GM10266 (cell line): ENCODE results near the gene FGF21.
A peak's percentile ranks its signal among the peaks of the same experiment; 100 is the strongest.

Experiments
- DNase-seq: peaks from one replicate; pipeline ENCODE4 v3.0.0; 2012; ENCODE audit errors: extremely low spot score
- TF ChIP-seq, protein P1 (sequence below): IDR thresholded peaks from 2 replicates; pipeline ENCODE4 v1.5.1; 2012; ENCODE audit warnings: mild to moderate bottlenecking, low read depth; ENCODE audit not compliant: control insufficient read depth, insufficient read depth; ENCODE audit errors: missing control alignments

The FGF21 gene

DNA sequence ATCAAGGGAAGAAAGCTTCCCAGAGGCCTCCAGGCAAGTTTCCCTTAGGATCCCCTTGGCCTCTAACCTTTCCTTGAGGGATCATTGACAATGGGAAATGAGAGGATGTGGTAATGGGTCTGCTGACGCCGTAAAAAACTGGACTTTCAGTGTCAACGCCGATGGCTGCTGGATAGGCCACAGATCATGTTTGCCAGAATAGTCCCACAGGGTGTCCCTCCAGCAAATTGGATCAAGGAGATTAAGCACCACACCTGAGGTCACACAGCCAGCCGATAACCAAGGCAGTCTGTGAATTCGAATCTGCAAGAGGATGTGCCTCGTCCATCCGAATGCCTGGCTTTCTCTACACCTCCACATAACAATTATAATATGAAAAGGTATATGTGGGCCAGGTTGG lies 37.9 kb downstream of the FGF21 start:
- TF ChIP-seq, protein P1, sequence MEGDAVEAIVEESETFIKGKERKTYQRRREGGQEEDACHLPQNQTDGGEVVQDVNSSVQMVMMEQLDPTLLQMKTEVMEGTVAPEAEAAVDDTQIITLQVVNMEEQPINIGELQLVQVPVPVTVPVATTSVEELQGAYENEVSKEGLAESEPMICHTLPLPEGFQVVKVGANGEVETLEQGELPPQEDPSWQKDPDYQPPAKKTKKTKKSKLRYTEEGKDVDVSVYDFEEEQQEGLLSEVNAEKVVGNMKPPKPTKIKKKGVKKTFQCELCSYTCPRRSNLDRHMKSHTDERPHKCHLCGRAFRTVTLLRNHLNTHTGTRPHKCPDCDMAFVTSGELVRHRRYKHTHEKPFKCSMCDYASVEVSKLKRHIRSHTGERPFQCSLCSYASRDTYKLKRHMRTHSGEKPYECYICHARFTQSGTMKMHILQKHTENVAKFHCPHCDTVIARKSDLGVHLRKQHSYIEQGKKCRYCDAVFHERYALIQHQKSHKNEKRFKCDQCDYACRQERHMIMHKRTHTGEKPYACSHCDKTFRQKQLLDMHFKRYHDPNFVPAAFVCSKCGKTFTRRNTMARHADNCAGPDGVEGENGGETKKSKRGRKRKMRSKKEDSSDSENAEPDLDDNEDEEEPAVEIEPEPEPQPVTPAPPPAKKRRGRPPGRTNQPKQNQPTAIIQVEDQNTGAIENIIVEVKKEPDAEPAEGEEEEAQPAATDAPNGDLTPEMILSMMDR, result no peak
- DNase-seq, result no peak

DNA sequence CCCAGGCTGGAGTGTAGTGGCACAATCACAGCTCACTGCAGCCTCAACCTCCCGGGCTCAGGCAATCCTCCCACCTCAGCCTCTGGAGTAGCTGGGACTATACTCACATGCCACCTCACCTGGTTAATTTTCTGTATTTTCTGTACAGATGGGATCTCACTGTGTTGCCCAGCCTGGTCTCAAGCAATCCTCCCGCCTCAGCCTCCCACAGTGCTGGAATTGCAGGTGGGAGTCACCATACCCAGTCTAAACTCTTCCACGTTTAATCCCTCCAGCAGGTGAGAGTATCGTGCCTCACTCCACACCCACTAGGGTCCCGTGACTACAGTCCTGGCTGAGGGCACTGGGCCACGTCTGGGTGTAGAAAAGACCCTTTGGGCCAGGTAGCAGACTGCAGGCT lies 39.0 kb downstream of the FGF21 start:
- TF ChIP-seq, protein P1, result no peak
- no peak for DNase-seq

GRCh38 chr19:48795055-48795684 lies 39.8 kb downstream of the FGF21 start:
- peak; percentile 92 for DNase-seq

DNA sequence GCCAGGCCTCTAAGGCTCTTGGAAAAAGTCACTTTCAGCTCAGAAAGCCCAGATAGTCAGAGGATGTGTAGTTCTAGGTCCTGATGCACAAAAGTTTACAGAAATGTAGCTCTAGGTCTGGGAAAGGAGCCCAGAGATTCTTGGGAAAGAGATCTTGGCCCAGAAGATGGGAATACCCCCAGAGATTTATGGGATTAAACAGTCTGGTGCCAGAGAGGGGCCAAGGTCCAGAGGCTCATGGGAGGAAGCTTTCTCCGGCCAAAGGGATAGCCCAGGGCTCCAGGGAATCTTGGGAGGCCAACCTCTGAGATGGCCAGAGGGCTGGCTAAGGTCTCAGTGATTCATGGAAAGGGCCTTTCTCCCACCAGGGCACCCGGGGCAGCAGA lies 40.4 kb downstream of the FGF21 start:
- DNase-seq, result peak; percentile 29
- TF ChIP-seq, protein P1, result no peak

More at GRCh38 chr19:48795055-48795684, 39.8 kb downstream of the FGF21 start:
- TF ChIP-seq, protein P1, result peak; percentile 90

DNA sequence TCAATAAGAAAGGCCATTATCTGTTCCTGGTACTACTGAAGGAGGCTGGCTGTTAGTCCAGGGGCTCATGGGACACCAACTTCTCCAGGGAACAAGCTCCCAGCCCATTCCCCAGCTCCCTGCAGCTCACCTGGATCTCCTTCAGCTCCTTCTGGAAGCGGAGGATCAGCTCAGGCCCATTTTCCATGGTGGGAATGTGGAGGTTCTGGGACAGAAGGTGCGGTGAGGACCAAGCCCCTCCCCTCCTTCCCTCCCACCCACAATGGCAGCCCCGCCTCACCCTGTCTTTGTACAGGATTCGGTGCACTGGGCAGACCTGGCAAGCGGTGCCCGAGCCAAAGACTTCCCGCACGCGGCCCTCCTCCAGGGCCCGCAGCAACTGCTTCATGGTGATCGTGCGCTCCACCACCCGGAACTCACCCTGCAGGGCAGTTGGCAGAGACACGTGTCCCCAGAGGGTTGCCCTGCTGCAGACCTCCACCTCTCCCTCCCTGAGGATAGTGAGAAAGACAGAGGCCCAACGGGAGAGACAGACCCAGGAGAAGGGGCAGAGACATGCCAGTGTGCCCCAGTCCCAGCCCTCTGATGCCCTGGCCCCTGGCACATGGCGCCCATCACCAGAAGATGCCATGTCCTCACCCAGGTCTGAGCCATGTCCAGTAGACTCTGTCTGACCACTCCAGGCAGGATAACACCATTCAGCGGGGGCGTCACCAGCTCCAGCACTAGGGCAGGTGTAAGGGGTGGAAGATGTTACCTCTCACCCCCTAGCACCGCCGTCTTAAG lies 41.2 kb downstream of the FGF21 start:
- DNase-seq, result no peak
- TF ChIP-seq, protein P1, result no peak

- TF ChIP-seq, protein P1, result no peak
- DNase-seq, result no peak
Measured at GRCh38 chr19:48797103-48797502, 41.8 kb downstream of the FGF21 start.

DNA sequence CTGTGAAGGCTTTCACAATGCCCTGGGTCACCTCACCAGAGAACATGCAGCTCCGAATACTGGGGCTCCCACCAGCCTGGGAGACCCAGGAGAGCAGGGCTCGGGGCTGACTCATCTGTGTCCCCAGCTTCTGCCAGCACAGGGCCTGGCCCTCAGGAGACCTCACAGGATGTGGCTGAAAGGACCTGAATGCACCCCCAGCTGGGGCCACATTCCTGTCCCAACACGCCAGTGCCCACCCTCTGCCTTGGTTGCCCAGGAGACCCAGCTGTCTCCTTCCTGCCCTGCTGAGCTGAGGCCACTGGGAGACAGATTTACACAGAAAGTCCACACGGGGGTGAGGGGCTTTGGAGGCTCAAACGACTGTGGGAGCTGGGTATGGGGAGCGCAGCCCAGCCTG lies 43.6 kb downstream of the FGF21 start:
- no peak for DNase-seq
- TF ChIP-seq, protein P1, result no peak
